ENCODE measurements around the gene NIT2.

DNA sequence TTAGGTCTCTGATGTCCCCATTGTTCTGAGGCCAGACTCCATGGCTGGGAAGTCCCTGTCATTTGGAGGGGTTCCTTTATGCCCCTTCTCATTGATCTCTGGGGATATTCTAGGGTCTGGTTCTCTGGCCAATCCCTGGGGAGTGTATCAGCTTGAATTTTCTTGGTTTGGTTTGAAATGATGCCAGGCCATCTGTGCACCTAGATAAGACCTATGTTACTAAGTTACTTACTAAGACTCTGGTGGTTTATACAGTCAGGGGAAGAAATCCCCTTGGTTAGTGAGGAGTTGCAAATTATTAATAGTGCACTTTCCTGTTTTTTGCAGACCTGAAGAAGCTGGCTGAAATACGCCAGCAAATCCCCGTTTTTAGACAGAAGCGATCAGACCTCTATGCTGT is 20.3 kb downstream of the NIT2 start:
- TF ChIP-seq POLR2A (IDR thresholded peaks at IDR 0.05): no peak
- no peak for TF ChIP-seq CTCF (IDR thresholded peaks at IDR 0.05)
